Thyroid gland (tissue), 4 donors: ENCODE measurements around the gene GNGT1. TPM values are rescaled to one million over a fixed set of nuclear protein-coding genes. Genes with fewer than 3 reads are reported as not detected.

ENCODE experiments used
- DNase-seq, 2 donors: peaks; one replicate each; pipeline ENCODE4 v3.0.0-alpha.2; 2019
- H3K27ac ChIP-seq, 3 donors: fragments of 200-600 bp; sonication (generic); 1 replicate in 2 of 3; 2 replicates in 1 of 3; pipeline ENCODE4 v1.5.1; 2016 to 2019; ENCODE audit warnings: mild to moderate bottlenecking in 1 of 3, moderate library complexity in 1 of 3
- H3K27me3 ChIP-seq: fragments of 200-600 bp; sonication (generic); one replicate; pipeline ENCODE4 v1.5.1; 2019
- H3K36me3 ChIP-seq, 2 donors: fragments of 200-600 bp; sonication (generic); one replicate each; pipeline ENCODE4 v1.5.1; 2016 to 2019
- H3K4me1 ChIP-seq, 2 donors: fragments of 200-600 bp; sonication (generic); one replicate each; pipeline ENCODE4 v1.5.1; 2017 to 2019
- H3K4me3 ChIP-seq, 3 donors: fragments of 200-600 bp; sonication (generic); replicated peaks in 1 of 3; 1 replicate in 2 of 3; 2 replicates in 1 of 3; pipeline ENCODE4 v1.5.1; 2016; ENCODE audit warnings: mild to moderate bottlenecking in 1 of 3
- H3K9me3 ChIP-seq: fragments of 200-600 bp; sonication (generic); one replicate; pipeline ENCODE4 v1.5.1; 2017
- POLR2A ChIP-seq, 2 donors: fragments of 450-650 bp; IDR thresholded peaks; one replicate each; pipeline ENCODE4 v1.6.1; 2017; ENCODE audit warnings: antibody characterized with exemption in 2 of 2, mild to moderate bottlenecking in 2 of 2, moderate library complexity in 1 of 2
- WGBS, 2 donors: methylation state at CpG; one replicate each; pipeline ENCODE4 v1.1.5; 2017; 5-methylcytosine and 5-hydroxymethylcytosine counted together
- intact Hi-C: fragments of 100-400 bp; cut with DNase I; formaldehyde crosslinking; loops from one replicate; pipeline ENCODE4 v1.15.1; 2023
- total RNA-seq, 4 donors: library from RNA; depleted of rRNA; stranded (reverse); fragments of >200 nt; gene quantifications; one replicate each; pipeline ENCODE4 v1.2.3, GENCODE V29; 2016
- TF ChIP-seq, protein P1 (sequence below), 6 experiments: fragments of 200-600 bp in 3 of 6; fragments of 450-650 bp in 3 of 6; sonication (generic) in 3 of 6; IDR thresholded peaks; one replicate each; pipeline ENCODE4 v1.5.1; 2016 to 2019; ENCODE audit warnings: antibody characterized with exemption in 6 of 6, mild to moderate bottlenecking in 2 of 6, inconsistent platforms in 1 of 6, moderate library complexity in 1 of 6

The GNGT1 gene
- total RNA-seq, 4 donors from 2014 or later, result not detected

DNA sequence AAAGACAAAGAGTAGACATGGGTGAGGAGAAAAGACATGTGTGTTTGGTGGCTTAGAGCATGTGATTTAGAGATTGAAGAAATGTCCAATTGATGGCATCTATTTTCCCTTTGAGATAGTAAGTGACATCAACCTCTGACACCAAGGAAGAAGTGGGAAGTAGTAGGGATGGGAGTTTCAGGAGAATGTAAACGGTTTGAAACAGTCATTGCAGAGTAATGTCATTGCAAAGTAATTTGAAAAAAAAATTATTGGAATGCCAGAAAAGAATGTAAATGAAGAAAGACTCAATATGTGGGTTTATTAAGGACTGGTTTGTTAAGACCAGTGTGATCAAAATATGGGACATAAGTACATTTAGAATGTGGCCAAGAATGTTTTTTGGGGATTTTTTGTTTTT lies 41.7 kb downstream of the GNGT1 start:
- Histone ChIP-seq H3K4me1 (no peaks in the 10 kb centered on the region), H3K27me3 (no peaks in the 10 kb centered on the region), H3K27ac (no peak overlapping the region), H3K36me3 (no peaks in the 10 kb centered on the region), H3K4me3 (no peak overlapping the region), H3K9me3 (no peaks in the 10 kb centered on the region)
- TF ChIP-seq POLR2A (IDR thresholded peaks at IDR 0.05), result no peak
- TF ChIP-seq, protein P1, sequence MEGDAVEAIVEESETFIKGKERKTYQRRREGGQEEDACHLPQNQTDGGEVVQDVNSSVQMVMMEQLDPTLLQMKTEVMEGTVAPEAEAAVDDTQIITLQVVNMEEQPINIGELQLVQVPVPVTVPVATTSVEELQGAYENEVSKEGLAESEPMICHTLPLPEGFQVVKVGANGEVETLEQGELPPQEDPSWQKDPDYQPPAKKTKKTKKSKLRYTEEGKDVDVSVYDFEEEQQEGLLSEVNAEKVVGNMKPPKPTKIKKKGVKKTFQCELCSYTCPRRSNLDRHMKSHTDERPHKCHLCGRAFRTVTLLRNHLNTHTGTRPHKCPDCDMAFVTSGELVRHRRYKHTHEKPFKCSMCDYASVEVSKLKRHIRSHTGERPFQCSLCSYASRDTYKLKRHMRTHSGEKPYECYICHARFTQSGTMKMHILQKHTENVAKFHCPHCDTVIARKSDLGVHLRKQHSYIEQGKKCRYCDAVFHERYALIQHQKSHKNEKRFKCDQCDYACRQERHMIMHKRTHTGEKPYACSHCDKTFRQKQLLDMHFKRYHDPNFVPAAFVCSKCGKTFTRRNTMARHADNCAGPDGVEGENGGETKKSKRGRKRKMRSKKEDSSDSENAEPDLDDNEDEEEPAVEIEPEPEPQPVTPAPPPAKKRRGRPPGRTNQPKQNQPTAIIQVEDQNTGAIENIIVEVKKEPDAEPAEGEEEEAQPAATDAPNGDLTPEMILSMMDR (IDR thresholded peaks at IDR 0.05), result no peak
- intact Hi-C loops, result no loop called here
- DNase-seq, result no peak
- WGBS, 2 donors, result 70 to 74% methylated on average over 1 of the region's 1 CpG

DNA sequence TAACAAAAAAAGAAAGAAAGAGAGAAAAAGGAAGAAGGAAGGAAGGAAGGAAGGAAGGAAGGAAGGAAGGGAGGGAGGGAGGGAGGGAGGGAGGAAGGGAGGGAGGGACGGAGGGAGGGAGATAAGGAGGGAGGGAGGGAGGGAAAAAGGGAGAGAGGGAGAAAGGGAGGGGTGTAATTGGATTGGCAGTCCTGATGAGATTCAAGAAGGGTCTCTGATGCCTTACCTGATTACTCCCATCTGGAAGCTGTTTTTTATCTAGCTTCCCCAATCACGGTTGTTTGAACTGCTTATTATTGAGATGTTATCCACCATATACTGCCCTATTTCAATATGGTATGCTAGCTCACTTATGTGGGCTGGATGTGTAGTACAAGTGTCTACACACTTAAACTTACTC lies 42.5 kb downstream of the GNGT1 start:
- H3K36me3 ChIP-seq, result no peaks in the 10 kb centered on the region
- H3K4me3 ChIP-seq, result no peak overlapping the region
- H3K27me3 ChIP-seq, result no peaks in the 10 kb centered on the region
- TF ChIP-seq, protein P1 (IDR thresholded peaks at IDR 0.05), result no peak
- no peak for TF ChIP-seq POLR2A (IDR thresholded peaks at IDR 0.05)
- WGBS, 2 donors, result 72 to 73% methylated on average over 2 of the region's 2 CpGs
- H3K27ac ChIP-seq, result no peak overlapping the region
- DNase-seq, result no peak
- H3K4me1 ChIP-seq, result no peaks in the 10 kb centered on the region
- intact Hi-C loops, result no loop called here
- no peaks in the 10 kb centered on the region for H3K9me3 ChIP-seq

DNA sequence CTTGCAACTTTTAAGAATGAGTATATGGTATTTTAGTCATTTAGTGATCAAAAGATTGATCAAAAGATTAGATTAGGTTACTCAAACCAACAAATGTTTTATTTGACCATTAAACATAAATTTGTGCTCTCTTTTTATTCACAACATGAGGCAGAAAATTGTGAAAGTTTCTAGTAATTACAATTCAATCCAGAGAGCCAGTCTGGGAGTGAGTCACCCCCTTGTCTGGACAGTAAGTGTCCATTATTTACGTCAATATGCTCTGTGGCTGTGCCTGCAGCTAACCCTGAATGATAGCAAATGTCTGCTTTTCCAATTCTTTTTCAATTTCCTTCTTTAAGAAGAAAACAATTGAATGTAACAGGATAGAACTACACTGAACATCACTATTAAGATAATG lies 43.1 kb downstream of the GNGT1 start:
- H3K27me3 ChIP-seq, result no peaks in the 10 kb centered on the region
- TF ChIP-seq, protein P1 (IDR thresholded peaks at IDR 0.05), result no peak
- TF ChIP-seq POLR2A (IDR thresholded peaks at IDR 0.05), result no peak
- H3K9me3 ChIP-seq, result no peaks in the 10 kb centered on the region
- no peak for DNase-seq
- WGBS, 2 donors, result 78 to 88% methylated on average over 1 of the region's 1 CpG
- no peak overlapping the region for H3K27ac ChIP-seq
- H3K4me3 ChIP-seq, result no peak overlapping the region
- no peaks in the 10 kb centered on the region for H3K36me3 ChIP-seq
- intact Hi-C loops, result no loop called here
- H3K4me1 ChIP-seq, result no peaks in the 10 kb centered on the region

DNA sequence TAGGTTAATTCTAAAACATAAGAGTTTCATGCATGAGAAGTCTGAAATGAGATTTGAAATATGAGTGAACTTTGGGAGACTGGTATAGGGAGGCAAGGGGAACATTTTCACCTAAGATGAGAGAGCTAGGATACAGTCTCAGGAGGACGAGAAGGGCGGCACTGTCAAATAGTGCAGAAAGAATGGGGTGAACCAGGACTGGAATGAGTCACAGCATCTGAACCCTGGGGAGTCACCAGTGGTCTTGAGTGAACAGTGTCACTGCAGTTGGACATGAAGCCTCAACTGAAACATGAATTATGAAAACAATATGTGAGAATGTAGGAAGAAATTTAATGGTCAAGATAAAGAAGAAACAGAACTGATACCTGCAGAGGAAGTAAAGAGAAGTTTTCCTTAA lies 48.9 kb downstream of the GNGT1 start:
- intact Hi-C loops, result no loop called here
- Histone ChIP-seq H3K4me3 (no peak overlapping the region), H3K27me3 (no peaks in the 10 kb centered on the region), H3K9me3 (no peaks in the 10 kb centered on the region), H3K36me3 (no peaks in the 10 kb centered on the region), H3K4me1 (no peaks in the 10 kb centered on the region), H3K27ac (no peak overlapping the region)
- DNase-seq, result no peak
- 86 to 93% methylated on average over 2 of the region's 2 CpGs for WGBS, 2 donors
- TF ChIP-seq, protein P1 (IDR thresholded peaks at IDR 0.05), result no peak
- TF ChIP-seq POLR2A (IDR thresholded peaks at IDR 0.05), result no peak

DNA sequence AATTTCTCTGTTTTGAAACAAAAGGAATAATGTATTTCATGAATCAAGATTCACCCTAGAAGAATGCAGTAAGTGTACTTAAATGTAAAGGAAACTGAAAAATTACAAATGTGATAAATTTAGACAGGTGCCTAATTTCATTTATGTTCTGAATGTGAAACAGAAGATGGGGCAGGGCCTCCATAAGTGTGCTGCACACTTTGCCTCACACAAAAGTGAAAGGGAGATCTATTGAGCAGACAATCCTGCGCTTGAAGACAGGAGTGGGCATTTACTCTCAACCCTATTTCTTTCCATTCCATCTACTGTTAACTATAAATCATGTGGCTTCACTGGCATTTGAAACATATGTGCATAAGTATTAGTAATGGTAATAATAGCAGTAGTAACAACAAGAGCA lies 51.4 kb downstream of the GNGT1 start:
- intact Hi-C loops, result no loop called here
- TF ChIP-seq, protein P1 (IDR thresholded peaks at IDR 0.05), result no peak
- no peak for TF ChIP-seq POLR2A (IDR thresholded peaks at IDR 0.05)
- Histone ChIP-seq H3K27me3 (no peaks in the 10 kb centered on the region), H3K4me1 (no peaks in the 10 kb centered on the region), H3K9me3 (no peaks in the 10 kb centered on the region), H3K27ac (no peak overlapping the region), H3K36me3 (no peaks in the 10 kb centered on the region), H3K4me3 (no peak overlapping the region)
- DNase-seq, result no peak
- WGBS, 2 donors, result 96 to 97% methylated on average over 1 of the region's 1 CpG
